GM21723 (cell line): ENCODE measurements around the gene ZDHHC3.
"Not testable (repeated sequence)": the region's sequence is repeated elsewhere in the genome, so short reads cannot be mapped to it uniquely, and the experiment has no call there.

Experiments used
- ATAC-seq: cut with Tn5 transposase; IDR thresholded peaks from one replicate; pipeline ENCODE4 v1.9.1; 2021; ENCODE audit warnings: mild to moderate bottlenecking, moderate library complexity; ENCODE audit not compliant: unreplicated experiment

The ZDHHC3 gene

DNA sequence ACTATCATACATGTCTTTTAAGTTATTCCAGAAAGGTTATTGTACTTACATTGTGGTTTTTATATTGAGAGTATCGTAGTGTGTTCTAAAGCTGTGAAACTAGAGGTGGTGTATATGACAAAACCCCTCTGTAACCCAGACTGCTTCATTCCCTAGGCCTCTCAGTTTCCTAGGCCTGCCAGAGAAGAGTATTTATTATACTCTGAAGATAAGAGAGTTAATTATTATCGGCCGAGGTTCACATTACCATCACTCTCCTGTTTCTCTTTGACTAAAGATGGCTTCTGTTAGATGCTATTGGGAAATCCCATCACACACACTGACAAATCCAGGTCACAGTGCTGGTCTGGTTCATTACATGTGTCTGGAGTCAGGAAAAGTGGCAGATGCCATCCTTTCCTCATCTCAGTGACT lies 20.6 kb upstream of the ZDHHC3 start:
- no peak for ATAC-seq

DNA sequence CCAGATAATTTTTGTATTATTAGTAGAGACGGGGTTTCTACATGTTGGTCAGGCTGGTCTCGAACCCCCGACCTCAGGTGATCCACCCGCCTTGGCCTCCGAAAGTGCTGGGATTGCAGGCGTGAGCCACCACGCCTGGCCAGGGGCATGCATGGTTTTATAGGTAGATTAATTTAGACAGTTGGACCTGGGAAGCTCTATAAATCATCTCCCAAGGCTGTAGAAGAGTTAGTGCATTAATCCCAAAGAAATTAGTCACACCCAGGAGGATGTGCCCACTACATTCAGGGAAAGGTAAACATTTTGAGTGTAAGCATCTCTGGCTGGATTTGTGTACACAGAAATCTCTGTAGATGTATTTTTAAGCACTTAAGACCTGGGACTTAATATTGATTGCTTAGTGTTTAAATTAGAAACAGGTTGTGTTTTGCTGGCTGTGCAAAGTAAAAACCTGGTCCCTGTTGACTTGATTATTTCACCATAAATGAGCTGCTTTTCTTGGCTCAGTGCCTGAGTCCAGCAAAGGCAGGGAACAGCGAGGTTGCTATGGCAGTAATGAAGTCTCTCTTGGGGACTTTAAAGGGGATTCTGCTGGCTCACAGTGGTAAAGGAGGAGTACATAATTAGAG lies 19.3 kb upstream of the ZDHHC3 start:
- ATAC-seq = no peak

DNA sequence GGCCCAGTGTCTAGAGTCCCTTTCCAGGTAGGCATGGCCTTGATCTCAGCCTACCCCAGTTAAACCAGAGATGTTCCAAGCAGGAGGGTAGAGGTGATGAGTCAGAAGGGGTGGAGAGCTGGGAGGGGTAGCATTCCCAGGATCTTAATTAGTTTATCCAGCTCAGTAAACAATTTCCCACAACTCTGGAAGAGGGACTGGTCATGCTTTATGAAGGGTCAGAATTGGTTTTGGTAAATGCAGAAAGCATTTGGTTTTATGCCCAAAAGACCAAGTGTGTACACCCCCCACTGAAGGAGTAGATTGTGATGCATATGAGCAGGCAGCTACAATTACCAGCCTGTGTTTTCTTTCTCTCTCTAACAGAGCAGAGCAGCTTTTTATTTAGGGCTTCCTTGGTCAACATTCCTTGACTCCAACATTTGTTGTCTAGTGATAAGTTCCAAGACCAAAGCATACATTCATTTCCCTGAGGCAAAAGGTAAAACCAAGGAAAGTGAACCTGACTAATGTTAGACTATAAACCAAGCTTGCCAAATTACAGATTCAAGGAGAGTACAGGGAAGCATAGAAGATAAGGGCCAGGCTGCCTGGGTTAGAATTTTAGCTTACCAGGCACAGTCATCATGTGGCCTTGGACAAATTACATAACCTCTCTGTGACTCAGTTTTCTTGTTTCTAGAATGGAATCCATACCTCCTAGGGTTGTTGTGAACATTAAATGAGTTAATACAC lies 17.7 kb upstream of the ZDHHC3 start:
- no peak for ATAC-seq

DNA sequence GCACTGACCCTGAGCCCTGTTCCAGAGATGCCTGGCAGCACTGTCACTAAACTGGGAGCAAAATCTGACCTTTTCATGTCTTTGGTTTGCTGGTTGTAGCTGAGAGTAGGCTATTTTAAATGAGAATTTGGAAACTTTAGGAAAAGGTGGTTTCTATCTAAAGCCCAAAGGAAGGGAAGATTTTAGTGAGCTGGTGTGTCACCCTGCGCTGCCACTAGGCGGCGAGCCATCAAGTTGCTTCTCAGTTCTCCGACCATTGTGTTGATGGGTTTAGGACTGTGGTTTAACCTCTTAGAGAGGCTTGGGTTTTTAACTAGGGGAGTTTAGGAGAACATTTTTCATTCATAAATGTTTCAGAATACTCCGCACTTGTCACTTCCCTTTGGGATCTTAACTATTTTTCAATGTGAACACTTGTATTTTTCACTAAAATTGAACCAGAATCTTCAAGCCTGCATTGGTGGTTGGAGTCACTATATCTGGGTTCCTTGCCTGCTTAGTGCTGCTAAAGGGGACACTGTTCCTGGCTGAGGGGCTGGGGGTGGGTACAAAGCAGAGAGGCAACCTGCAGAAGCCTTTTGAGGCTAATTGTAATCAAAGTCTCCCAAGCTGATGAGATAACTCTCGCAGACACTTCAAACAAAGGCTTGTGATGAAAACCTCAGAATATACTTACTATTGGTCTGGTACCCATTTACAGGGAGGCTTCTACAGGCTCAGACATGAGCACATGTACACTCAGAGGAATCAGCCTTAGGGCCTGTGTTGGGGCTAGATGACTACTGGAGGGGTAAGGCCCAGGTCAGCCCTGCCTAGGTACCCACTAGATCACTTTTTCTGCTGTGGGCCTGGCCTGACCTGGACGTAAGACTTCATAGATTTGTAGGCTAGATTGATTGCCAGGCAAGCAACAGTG lies 16.8 kb upstream of the ZDHHC3 start:
- no peak for ATAC-seq

DNA sequence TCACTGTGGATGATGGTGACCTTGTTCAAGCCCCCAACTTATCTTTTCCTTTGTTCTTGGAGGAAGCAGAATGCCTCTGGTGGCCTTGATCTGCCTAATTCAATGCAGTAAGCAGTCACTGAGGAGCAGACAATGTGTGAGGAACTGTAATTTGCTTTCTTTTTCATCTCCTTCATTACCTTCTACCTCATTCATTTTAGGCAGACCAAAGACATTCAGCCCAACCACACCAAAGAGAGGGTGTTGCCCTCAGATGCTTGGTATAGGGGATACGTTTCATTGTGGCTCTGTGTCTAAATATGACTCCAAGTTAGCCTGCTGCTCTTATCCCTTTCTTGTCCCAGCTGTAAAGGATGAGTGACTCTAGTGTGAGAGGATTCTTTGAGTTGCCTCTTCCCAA lies 15.4 kb upstream of the ZDHHC3 start:
- ATAC-seq = no peak

DNA sequence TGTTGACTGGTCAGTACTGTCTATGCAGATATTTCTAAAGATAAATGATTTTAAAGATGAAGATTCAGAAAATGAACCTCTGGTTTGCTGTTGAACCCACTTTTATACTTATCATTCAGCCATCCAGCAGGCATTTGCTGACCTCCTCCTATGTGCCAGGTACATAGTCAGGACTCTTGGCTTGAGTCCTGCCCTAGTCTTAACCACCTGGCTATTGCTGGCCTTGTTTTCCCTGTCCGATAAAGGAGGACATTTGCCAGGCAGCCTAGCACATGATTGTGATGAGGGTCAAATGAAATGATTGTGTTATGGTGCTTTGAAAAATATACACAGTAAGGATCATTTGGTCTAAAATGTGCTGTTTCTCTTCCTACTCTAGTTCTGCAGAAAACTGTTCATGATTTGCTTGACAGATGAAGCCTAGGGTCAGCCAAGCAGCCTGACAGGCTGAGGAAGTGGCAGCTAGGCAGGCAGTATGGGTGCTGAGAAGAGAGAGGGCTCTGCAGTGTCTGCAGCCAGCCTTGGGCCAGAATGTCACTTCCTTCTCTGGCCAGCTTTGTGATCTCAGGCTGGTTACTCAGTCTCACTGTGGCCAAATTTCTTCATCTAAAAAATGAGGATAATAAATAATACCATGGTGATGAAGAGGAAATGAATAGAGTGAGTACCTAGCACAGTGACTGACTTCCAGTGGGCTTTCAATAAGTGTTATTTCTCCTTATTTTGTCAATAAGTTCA lies 13.8 kb upstream of the ZDHHC3 start:
- ATAC-seq = no peak

DNA sequence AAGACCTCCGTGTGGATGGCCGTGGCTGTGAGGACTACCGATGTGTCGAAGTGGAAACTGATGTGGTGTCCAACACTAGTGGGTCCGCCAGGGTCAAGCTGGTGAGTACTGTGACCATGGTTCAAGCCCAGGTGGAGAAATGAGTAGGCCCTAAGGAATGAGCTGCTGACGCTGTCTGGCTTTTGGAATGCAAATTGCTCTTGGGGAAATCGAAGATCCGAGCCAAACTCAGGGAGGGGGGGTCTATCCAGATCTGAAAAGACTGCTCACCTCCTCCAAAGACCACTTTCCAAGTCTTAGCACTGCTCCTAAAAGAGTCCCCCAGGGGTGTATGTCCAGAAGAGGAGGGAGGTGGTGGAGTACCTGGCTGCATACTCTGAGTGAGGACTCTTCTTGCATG lies 13.2 kb upstream of the ZDHHC3 start:
- no peak for ATAC-seq

DNA sequence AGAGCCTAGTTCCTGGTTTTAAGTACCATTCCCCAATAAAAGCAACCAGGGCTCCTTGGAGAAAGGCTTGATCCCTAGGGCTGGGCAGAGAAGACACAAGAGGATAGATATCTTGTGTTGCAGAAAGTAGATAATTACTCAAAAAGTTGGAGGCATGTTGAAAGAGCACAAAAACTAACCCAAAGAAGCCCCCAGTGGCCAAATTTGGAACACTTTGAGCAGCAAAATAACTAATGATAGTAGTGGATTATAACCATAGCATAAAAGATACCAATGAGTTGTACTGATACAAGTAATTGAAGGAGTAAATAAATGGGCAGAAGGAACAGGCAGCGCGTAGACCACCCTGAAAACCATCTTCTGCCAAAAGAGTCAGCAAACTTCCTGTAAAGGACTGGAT lies 12.1 kb upstream of the ZDHHC3 start:
- no peak for ATAC-seq

DNA sequence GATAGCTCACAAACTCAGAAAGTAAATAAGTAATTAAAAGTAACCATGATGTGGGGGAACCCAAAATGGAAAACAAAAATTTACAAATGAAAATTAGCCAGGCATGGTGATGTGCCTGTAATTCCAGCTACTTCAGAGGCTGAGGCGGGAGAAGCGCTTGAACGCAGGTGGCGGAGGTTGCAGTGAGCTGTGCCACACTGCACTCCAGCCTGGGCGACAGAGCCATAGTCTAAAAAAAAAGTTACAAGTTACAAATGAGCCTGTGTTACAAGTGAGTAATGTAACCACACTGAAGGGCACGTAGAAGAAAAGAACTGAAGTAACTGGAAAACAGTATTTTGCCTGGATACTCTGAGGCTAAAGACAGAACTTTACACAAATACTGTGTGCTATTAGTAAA lies 11.4 kb upstream of the ZDHHC3 start:
- ATAC-seq = no peak

DNA sequence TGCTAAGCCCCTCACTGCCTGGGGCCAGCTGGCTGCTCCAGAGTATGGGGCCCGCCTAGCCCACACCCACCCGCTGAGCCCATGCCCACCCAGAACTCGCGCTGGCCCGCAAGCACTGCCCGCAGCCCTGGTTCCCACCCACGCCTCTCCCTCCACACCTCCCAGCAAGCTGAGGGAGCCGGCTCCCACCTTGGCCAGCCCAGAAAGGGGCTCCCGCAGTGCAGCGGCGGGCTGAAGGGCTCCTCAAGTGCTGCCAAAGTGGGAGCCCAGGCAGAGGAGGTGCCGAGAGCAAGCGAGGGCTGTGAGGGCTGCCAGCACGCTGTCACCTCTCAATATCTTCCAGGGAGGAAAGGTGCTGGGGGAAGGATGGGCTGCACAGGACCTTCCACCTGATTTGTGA lies 10.4 kb upstream of the ZDHHC3 start:
- ATAC-seq = not testable (repeated sequence)

DNA sequence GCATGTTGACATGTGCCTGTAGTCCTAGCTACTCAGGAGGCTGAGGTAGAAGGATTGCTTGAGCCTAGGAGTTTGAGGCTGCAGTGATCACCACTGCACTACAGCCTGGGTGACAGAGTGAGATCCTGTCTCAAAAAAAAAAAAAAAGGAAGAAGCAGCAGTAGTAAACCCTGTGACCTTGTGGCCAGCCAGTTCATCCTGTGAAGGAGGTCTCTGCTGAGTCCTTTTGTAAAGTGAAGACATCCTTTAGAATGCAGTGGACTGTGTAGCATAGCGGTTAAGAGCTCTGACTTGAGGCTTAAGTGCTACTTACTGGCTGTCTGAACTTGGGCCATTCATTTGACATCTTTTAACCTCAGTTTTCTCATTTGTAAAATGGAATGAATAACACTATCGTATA lies 8.4 kb upstream of the ZDHHC3 start:
- ATAC-seq = no peak

DNA sequence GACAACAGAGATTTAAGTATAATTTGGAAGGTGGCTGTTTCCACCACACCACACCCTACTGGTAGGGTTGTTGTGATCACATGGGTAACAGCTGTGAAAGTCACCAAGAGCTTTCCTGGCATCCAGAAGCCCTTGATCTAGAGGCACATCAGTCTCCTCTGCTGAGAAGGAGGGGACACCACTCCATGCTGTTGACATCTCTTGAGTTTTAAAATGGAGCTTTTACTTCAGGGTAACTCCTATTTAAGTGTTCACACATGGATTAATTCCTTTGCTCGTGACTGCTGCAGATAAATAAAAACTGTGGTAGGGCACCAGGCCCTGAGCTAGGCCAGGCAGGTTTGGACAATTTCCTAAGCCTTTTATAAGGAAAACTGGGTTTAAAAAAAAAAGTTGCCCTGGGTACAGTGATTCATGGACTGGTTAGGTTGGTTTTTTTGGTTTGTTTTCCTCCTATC lies 7.5 kb upstream of the ZDHHC3 start:
- no peak for ATAC-seq

DNA sequence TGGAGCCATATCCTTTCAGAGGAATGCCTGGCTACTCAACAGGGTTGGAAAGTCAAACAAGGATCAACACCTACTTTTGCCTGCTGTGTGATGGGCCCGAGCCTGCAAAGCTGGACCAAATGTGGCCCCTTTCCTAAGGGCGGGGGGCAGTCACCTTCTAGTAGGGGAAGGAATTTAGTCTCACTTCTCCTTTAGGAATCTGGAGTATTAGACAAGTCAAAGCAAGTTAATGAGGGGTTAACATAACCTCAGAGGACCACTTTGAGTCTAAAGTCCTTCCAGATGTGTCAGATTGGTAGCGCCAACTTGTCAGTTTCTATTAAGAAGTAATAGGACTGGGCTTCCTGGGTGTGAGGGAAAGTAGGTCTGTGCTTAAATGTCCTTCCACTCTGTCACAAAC lies 6.8 kb upstream of the ZDHHC3 start:
- no peak for ATAC-seq

DNA sequence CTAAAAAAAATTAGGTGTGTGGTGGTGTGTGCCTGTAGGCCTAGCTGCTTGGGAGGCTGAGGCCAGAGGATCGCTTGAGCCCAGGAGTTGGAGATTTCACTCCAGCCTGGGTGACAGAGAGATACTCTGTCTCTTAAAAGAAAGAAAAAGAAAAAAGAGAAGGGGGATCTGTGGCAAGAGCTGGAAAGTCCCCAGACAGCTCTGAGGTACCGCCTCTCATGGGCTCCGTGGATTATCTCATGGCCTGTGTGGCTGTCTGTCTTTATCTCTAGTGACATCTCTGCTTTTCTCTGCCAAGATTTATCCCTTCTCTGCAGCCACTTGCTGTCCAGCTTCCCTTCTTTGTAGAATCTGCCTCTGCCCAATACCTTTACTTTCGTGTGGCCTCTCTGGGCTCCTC lies 5.8 kb upstream of the ZDHHC3 start:
- ATAC-seq = no peak

DNA sequence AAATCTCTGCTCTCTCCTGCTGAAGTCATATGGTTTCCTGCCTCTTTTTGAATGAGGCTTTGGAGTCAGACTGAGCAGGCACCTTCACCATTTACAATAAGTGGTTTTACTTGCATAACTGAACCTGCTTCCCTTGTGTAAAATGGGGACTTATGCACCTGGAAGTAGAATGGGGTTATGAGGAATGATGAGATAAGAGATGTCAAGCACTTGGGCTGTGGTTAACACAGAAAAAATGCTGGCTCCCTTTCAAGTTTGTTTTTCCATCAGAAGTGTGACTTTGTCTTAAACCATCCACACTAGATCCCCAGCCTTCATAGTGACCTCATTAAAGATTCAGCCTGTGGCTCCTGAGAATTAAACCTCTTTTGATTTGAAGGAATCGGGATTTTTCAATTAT lies 5.2 kb upstream of the ZDHHC3 start:
- no peak for ATAC-seq

DNA sequence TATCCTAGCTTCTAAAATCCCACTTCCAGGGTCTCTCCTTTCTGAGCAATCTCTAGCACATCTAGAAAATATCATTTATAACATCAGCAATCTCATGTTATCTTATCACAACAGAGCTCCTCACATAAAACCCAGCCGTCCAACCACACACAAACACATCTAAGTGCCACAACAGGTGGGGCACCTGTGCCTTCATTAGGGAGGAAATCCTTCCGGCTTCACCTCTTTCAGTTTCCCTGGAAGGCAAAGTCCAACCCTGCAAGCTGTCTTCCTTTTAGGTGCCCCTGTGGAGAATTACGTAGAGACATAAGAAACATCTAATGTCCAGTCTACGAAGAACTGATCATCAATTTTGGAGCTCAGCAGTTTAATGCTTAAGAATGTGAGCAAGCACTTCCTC lies 1.6 kb downstream of the ZDHHC3 start:
- ATAC-seq = no peak

DNA sequence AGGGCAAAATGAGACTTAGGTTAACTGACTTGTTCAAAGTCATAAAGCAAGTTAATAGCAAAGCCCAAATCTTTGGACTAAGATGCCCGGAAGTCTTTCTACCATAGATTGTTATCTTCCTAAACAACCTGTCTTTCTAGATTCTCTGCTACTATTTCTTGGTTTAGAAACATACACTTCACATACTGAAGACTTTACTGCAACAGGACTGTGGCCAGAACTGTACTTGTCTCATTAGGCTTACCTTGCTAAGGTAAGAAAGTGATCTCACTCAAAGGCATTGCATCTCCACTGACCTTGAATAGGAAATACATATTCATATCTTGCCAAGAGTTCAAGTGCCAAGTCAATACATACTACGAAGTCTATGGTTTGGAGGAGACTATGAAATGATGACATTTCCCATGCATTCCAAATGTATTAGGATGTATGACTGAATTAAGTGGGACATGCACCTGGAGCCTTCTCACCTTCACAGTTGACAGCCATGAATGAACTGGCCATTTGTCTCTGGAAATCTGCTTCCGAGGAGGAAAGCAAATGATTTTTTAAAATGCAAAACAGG lies 5.0 kb downstream of the ZDHHC3 start:
- ATAC-seq = no peak

DNA sequence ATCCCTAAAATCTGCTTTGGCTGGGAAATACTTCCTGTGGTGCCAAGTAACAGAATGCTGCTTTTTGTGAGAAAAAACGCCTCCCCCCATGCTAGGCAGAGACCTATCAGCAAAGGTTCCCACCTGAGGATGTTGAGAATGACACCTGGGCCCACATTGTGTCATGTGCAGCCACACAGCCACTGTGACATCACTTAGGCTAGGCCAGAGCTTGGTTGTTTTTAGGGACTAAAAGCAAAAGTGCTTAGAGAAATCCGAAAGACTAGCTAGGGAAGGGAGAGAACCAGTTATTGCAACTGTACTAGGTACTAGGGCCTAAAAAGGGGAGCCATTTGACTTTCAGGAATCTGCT lies 6.2 kb downstream of the ZDHHC3 start:
- ATAC-seq = no peak

DNA sequence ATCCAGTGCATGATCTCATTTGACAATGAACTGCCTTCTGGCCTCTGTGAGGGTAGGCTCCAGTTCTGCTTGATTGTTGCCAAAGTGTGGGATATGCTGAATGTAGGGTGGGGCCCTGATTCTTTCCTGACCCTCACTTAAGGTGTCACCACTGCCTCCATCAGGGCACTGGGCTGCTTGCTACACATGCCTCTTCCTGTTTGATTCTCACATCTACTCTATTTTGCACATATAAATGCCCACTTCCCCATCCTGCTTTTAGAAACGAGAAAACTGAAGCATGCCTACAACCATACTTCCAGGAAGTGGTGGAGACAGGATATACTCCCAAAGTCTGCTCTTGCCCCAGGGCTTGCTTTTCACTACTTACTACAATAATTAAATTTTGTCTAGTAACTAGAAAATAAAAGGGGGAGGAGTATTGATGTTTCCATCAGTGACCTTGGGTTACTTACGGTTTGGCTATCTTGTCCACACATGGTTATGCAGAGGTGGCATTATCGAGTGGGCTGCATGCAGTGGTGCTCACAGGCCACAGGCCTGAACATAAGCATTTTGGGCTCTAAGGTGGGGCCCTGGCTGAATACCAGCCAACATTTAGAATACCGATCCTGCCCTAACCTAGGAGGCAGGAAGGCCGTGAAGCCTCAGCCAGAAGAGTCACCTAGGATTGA lies 6.7 kb downstream of the ZDHHC3 start:
- ATAC-seq = no peak

DNA sequence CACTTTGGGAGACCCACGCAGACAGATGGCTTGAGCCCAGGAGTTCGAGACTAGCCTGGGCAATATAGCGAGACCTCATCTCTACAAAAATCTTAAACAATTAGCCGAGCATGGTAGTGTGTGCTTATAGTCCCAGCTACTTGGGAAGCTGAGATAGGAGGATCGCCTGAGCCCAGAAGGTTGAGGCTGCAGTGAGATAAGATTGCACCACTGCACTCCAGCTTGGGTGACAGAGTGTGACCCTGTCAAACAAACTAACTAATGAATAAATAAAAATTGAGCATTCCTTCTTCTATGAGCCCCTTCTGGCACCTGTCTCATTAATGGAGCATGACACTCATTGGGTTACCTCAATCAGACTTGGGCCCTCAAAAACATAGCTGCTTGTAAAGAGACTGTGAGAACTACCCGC lies 7.5 kb downstream of the ZDHHC3 start:
- no peak for ATAC-seq
